ENCODE data around the gene EHD3.

The EHD3 gene

GRCh38 chr2:31197166-31197565, 36.8 kb upstream of the EHD3 start:
- no peak for TF ChIP-seq CREB1 (IDR thresholded peaks at IDR 0.05; ENCODE audit: low read depth)
- no peak for TF ChIP-seq REST (IDR thresholded peaks at IDR 0.05; ENCODE audit: low read depth)
- TF ChIP-seq TEAD4 (IDR thresholded peaks at IDR 0.05): no peak
- no peak for TF ChIP-seq EGR1 (IDR thresholded peaks at IDR 0.05)
- no peak for TF ChIP-seq MAX (IDR thresholded peaks at IDR 0.05)
- no peak for TF ChIP-seq NFIC (IDR thresholded peaks at IDR 0.05)
- no peak for TF ChIP-seq FOXM1 (IDR thresholded peaks at IDR 0.05; ENCODE audit: borderline replicate concordance, low read depth)
- TF ChIP-seq CEBPB (IDR thresholded peaks at IDR 0.05): no peak
- no peak for TF ChIP-seq TAF1 (IDR thresholded peaks at IDR 0.05; ENCODE audit: low read depth)
- TF ChIP-seq USF1 (IDR thresholded peaks at IDR 0.05): no peak
- TF ChIP-seq YY1 (IDR thresholded peaks at IDR 0.05; ENCODE audit: low read depth): no peak
- no peak for TF ChIP-seq RAD21 (IDR thresholded peaks at IDR 0.05; ENCODE audit: low read depth)

- TF ChIP-seq FOXM1 (IDR thresholded peaks at IDR 0.05; ENCODE audit: borderline replicate concordance, low read depth) (no peak), EP300 (IDR thresholded peaks at IDR 0.05; ENCODE audit: borderline replicate concordance) (no peak), CEBPB (IDR thresholded peaks at IDR 0.05) (no peak), MAX (IDR thresholded peaks at IDR 0.05) (no peak)
Observed at GRCh38 chr2:31197669-31198068, 36.3 kb upstream of the EHD3 start.

- TF ChIP-seq RAD21 (IDR thresholded peaks at IDR 0.05; ENCODE audit: low read depth) (no peak), ZBTB7A (IDR thresholded peaks at IDR 0.05; ENCODE audit: low read depth) (no peak), CEBPB (IDR thresholded peaks at IDR 0.05) (no peak), REST (IDR thresholded peaks at IDR 0.05; ENCODE audit: low read depth) (no peak), EP300 (IDR thresholded peaks at IDR 0.05; ENCODE audit: borderline replicate concordance) (no peak), EGR1 (IDR thresholded peaks at IDR 0.05) (no peak), NFIC (IDR thresholded peaks at IDR 0.05) (no peak), TCF12 (IDR thresholded peaks at IDR 0.05; ENCODE audit: low read depth) (no peak), CREB1 (IDR thresholded peaks at IDR 0.05; ENCODE audit: low read depth) (no peak), TAF1 (IDR thresholded peaks at IDR 0.05; ENCODE audit: low read depth) (no peak), MAX (IDR thresholded peaks at IDR 0.05) (no peak), YY1 (IDR thresholded peaks at IDR 0.05; ENCODE audit: low read depth) (no peak)
Observed at GRCh38 chr2:31199206-31199605, 34.7 kb upstream of the EHD3 start.

GRCh38 chr2:31200972-31201371, 33.0 kb upstream of the EHD3 start:
- no peak for TF ChIP-seq MAX (IDR thresholded peaks at IDR 0.05)
- no peak for TF ChIP-seq USF1 (IDR thresholded peaks at IDR 0.05)
- no peak for TF ChIP-seq RAD21 (IDR thresholded peaks at IDR 0.05; ENCODE audit: low read depth)
- no peak for TF ChIP-seq EGR1 (IDR thresholded peaks at IDR 0.05)

- TF ChIP-seq REST (IDR thresholded peaks at IDR 0.05; ENCODE audit: low read depth) (no peak), USF1 (IDR thresholded peaks at IDR 0.05) (no peak), FOXM1 (IDR thresholded peaks at IDR 0.05; ENCODE audit: borderline replicate concordance, low read depth) (no peak), NFIC (IDR thresholded peaks at IDR 0.05) (no peak)
Observed at GRCh38 chr2:31202041-31202440, 31.9 kb upstream of the EHD3 start.
